Left ventricle myocardium inferior (tissue), 1 donor: Measurements from ENCODE around the gene LSP1. TPM values are rescaled to one million over a fixed set of nuclear protein-coding genes. Genes with fewer than 3 reads are reported as not detected.

Source experiments
- DNase-seq: peaks from one replicate; pipeline ENCODE4 v3.0.0-alpha.2; 2020
- H3K27ac ChIP-seq: fragments of 200-600 bp; replicated peaks from 2 replicates; pipeline ENCODE4 v1.8.0; 2021
- H3K27me3 ChIP-seq: fragments of 200-600 bp; 2 replicates; pipeline ENCODE4 v1.8.0; 2021; ENCODE audit warnings: low read depth
- H3K36me3 ChIP-seq: fragments of 200-600 bp; 2 replicates; pipeline ENCODE4 v1.8.0; 2021
- H3K4me1 ChIP-seq: fragments of 200-600 bp; 2 replicates; pipeline ENCODE4 v1.8.0; 2021
- H3K4me3 ChIP-seq: fragments of 200-600 bp; 2 replicates; pipeline ENCODE4 v1.8.0; 2021; ENCODE audit warnings: mild to moderate bottlenecking, moderate library complexity
- H3K9me3 ChIP-seq: fragments of 200-600 bp; replicated peaks from 2 replicates; pipeline ENCODE4 v1.8.0; 2021
- intact Hi-C: fragments of 100-400 bp; cut with micrococcal nuclease; formaldehyde crosslinking; loops from one replicate; pipeline ENCODE4 v1.11.0; 2022
- total RNA-seq: library from RNA; stranded (reverse); fragmentation: NEBNext Ultra II Directional; extraction: Animal tissue kit (Norgen Biotek cat#: 25700); gene quantifications from one replicate; pipeline ENCODE4 v1.2.1, GENCODE V29; 2021
- TF ChIP-seq, protein P1 (sequence below): fragments of 200-600 bp; IDR thresholded peaks from 2 replicates; pipeline ENCODE4 v1.8.0; 2021; ENCODE audit warnings: antibody characterized with exemption, mild to moderate bottlenecking, borderline replicate concordance
- donor health status: DM: no; HTN: yes; CAD: no; lungs with severe emphysema.

LSP1 gene
- total RNA-seq, 1 donor from 2014 or later, result 19.7 TPM

DNA sequence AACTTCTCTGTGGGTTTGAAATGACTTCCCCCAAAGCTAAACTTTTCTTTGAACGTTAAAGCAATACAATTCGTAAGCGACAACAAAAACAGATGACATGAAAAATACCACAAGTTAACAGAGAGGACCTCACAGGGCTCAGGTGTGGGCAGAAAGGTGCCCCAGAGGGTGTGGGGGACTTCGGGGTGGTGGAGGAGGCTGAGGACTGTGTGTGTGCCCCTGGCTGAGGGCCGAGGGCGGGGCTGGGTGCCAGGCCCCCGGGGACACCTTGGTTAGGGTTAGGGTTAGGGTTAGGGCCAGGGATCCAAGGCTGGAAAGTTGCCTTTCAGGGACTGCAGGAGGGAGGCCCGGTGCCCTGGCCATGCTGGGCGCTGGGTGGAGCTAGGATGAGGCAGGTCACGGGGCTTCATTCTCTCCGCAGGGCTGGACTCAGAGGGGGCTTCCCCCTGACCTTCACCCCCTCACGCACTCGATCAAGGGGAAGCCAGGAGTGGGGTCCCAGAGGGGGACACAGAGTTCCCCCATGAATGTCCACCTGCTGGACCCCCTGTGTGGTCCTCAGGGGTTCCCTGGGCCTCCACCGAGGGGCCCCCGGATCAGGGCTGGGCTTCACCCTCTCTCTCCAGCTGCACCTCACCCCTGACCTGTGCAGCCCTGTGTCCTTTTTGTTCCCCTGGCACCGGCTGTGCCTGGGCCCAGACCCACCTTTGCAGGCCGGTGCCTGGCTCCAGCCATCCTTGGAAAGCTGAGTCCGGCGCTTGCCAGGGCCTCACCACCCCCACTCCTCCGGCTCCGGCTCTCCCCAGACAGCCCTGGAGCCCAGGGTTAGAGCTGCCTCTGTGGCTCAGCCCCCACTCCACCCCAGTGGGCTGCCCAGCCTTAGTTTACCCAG is 7.1 kb upstream of the LSP1 start:
- Histone ChIP-seq H3K27me3 (no peaks in the 10 kb centered on the region), H3K4me1 (peaks cover 44% of the 10 kb centered on the region), H3K36me3 (no peaks in the 10 kb centered on the region), H3K9me3 (no peaks in the 10 kb centered on the region), H3K4me3 (no peak overlapping the region), H3K27ac (peak overlapping the region; percentile 80)
- TF ChIP-seq, protein P1, sequence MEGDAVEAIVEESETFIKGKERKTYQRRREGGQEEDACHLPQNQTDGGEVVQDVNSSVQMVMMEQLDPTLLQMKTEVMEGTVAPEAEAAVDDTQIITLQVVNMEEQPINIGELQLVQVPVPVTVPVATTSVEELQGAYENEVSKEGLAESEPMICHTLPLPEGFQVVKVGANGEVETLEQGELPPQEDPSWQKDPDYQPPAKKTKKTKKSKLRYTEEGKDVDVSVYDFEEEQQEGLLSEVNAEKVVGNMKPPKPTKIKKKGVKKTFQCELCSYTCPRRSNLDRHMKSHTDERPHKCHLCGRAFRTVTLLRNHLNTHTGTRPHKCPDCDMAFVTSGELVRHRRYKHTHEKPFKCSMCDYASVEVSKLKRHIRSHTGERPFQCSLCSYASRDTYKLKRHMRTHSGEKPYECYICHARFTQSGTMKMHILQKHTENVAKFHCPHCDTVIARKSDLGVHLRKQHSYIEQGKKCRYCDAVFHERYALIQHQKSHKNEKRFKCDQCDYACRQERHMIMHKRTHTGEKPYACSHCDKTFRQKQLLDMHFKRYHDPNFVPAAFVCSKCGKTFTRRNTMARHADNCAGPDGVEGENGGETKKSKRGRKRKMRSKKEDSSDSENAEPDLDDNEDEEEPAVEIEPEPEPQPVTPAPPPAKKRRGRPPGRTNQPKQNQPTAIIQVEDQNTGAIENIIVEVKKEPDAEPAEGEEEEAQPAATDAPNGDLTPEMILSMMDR, result no peak
- intact Hi-C loops, result no loop called here
- DNase-seq, result no peak

- TF ChIP-seq, protein P1, result no peak
- H3K27ac ChIP-seq, result no peak overlapping the region
- no peak for DNase-seq
- no peaks in the 10 kb centered on the region for H3K36me3 ChIP-seq
- no peaks in the 10 kb centered on the region for H3K9me3 ChIP-seq
- H3K4me1 ChIP-seq, result peaks cover 44% of the 10 kb centered on the region
- no peaks in the 10 kb centered on the region for H3K27me3 ChIP-seq
- H3K4me3 ChIP-seq, result no peak overlapping the region
- intact Hi-C loops, result no loop called here
These were observed 6.4 kb upstream of the LSP1 start for GRCh38 chr11:1846453-1846932.

- no peak for DNase-seq
- Histone ChIP-seq H3K27ac (no peak overlapping the region), H3K27me3 (no peaks in the 10 kb centered on the region), H3K4me1 (peaks cover 40% of the 10 kb centered on the region), H3K36me3 (no peaks in the 10 kb centered on the region), H3K4me3 (no peak overlapping the region), H3K9me3 (no peaks in the 10 kb centered on the region)
- intact Hi-C loops, result no loop called here
- TF ChIP-seq, protein P1, result no peak
These were observed 5.7 kb upstream of the LSP1 start for GRCh38 chr11:1847006-1847735.

- peaks cover 31% of the 10 kb centered on the region for H3K4me1 ChIP-seq
- intact Hi-C loops, result no loop called here
- H3K27ac ChIP-seq, result no peak overlapping the region
- TF ChIP-seq, protein P1, result no peak
- H3K4me3 ChIP-seq, result no peak overlapping the region
- H3K27me3 ChIP-seq, result no peaks in the 10 kb centered on the region
- H3K9me3 ChIP-seq, result no peaks in the 10 kb centered on the region
- no peaks in the 10 kb centered on the region for H3K36me3 ChIP-seq
- no peak for DNase-seq
These were observed 4.8 kb upstream of the LSP1 start for GRCh38 chr11:1847926-1848639.
